HuH-7 (cell line): Measurements from ENCODE around the gene FOLR3.
"Not testable (repeated sequence)": the region's sequence is repeated elsewhere in the genome, so short reads cannot be mapped to it uniquely, and the experiment has no call there.

Experiments used
- DNase-seq: peaks from one replicate; pipeline ENCODE4 v3.0.0; 2011; ENCODE audit warnings: low spot score

FOLR3 gene

DNA sequence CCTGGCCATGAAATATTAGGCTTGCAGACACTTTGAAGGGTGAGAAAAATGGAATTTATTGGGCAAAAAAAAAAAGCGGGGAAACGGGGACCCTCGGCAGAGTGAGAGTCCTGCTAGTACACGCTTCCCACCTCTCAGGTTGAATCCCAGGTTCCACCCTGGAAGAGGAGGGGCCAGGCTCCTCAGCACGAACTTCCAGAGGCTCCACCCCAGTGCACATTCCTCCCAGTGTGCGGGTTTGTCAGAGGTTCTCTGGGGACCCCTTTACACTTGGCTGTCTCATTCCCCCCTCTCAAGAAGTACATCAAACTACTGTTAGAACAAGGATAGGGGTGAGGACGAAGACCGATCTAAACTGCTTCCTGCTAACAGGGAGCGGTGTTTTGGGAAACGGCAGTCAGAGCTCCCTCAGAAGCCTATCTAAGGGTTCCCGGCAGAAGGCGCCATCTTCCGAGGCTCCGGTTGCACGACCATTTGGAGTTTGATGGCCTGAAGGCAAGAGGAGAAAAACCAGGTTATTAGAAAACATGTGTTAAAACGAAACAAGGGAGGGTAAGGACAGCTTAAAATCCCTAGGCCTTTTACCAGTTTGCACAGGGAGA is 27.5 kb downstream of the FOLR3 start:
- DNase-seq: no peak

DNA sequence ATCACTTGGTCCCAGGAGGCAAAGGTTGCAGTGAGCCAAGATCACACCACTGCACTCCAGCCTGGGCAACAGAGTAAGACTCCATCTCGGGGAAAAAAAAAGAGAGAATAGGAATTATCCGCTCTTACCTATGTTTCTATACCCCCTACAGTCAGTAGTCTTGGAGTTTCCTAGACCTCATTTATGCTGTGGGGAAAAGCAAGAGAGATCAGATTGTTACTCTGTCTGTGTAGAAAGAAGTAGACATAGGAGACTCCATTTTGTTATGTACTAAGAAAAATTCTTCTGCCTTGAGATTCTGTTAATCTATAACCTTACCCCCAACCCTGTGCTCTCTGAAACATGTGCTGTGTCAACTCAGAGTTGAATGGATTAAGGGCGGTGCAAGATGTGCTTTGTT is 28.7 kb downstream of the FOLR3 start:
- not testable (repeated sequence) for DNase-seq

DNA sequence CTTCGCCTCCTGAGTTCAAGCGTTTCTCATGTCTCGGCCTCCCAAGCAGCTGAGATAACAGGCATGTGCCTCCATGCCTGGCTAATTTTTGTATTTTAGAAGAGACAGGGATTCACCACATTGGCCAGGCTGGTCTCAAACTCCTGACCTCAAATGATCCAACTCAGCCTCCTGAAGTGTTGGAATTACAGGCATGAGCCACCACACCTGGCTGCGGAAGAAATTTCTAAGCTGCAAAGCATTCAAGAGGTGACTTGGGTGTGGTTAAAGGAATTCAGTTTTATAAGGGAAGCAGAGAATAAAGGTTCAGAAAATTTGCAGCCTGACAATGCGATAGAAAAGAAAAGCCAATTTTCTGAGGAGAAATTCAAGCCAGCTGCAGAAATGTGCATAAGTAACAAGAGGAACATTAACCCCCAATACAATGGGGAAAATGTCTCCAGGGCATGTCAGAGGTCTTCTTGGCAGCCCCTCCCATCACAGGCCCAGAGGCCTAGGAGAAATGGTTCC is 33.6 kb downstream of the FOLR3 start:
- not testable (repeated sequence) for DNase-seq

DNA sequence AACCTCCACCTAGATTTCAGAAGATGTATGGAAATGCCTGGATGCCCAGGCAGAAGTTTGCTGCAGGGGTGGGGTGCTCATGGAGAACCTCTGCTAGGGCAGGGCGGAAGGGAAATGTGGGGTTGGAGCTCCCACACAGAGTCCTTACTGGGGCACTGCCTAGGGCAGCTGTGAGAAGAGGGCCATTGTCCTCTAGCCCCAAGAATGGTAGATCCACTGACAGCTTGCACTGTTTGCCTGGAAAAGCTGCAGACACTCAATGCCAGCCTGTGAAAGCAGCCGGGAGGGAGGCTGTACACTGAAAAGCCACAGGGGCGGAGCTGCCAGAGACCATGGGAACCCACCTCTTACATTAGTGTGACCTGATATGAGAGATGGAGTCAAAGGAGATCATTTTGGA is 34.2 kb downstream of the FOLR3 start:
- not testable (repeated sequence) for DNase-seq

DNA sequence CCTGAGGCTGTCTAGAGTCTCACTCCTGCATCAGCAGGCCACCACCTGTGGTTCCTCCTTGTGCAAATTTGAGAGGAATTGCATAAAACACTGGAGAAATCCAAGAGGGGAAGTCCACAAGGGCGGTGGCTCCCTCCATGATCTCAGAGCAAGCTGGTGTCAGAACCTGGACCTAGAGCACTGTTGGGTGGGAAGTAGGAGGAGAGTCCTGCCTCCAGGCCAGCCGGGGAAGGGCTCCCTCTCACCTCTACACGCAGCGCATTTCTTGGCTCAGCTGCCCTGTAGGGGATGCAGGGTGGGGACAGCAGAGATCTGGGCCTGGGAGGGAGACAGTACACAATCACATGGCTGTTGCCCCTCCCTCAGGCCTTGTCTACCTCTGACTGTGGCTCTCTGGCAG is 36.5 kb downstream of the FOLR3 start:
- not testable (repeated sequence) for DNase-seq

DNA sequence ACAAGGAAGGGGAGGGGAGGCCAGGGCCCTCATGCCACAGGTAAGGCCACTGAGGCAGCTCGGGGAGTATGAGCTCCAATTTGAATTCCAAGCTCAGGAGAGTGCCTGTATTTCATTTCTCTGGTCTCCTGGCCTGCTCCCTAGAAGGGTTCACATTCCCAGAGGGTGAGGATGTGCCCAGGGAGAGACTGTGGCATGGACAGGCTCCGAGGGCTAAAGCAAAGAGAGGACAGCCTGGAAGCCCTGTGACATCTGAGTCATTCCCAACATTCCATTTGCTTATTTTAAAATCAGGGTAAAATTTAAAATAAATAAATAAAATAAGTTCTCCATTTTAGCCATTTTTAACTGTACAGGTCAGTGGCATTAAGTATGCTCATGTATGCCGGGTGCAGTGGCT is 37.8 kb downstream of the FOLR3 start:
- DNase-seq: no peak

GRCh38 chr11:72174302-72175070 is 39.0 kb downstream of the FOLR3 start:
- DNase-seq: no peak

- no peak for DNase-seq
Measured at GRCh38 chr11:72177656-72178055, 42.1 kb downstream of the FOLR3 start.

- DNase-seq: no peak
Measured at GRCh38 chr11:72179049-72179803, 43.7 kb downstream of the FOLR3 start.

DNA sequence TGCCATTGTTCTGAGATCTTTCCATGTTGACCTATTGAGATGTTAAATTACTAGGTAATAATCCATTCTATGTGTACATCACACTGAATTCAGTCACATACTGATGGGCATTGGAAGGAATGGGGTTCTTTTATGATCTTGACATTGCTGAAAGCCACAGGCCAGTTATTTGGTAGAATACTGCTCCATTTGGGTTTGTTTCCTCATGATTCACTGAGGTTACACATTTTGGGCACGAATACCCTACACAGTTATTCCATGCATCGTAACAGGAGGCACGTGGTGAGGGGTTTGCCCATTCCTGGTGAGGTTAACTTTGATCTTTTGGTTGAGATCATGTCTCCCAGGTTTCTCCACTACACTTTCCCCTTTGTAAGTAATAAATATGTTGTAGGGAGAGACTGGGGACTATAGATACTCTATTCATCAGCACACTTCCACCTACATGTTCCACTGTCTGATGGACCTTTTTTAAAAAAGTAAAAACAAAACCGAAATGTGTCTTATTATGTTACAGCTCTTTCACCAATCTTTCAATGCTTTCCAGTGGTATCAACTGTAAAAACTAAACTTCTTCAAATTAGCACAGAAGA is 44.4 kb downstream of the FOLR3 start:
- DNase-seq: no peak

- DNase-seq: not testable (repeated sequence)
Measured at GRCh38 chr11:72180892-72181552, 45.5 kb downstream of the FOLR3 start.

DNA sequence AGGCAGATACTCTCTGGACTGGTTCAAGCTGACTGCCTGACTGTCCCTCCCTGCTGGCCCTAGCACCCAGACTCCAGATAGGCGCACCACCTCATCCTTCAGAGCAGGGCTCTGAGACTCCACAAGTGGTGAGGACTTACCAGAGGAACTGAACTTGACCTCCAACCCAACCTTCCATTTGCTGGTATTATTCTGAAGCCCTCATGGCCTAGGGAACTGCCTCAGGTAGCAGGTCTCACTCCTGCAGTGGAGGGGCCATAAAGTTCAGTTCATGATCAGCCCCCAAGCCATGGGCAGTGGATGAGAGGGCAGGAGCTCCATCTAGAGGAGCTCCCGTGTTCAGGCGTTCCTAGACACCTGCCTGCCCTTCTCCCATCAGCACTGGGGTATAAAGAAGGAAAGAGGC is 46.0 kb downstream of the FOLR3 start:
- peak; percentile 20 for DNase-seq

- no peak for DNase-seq
Measured at GRCh38 chr11:72188267-72188666, 52.7 kb downstream of the FOLR3 start.
